Fibroblast of lung (primary cell): ENCODE results near the gene FHDC1. TPM values are rescaled to one million over a fixed set of nuclear protein-coding genes. Genes with fewer than 3 reads are reported as not detected.

Experiments
- DNase-seq, 2 donors: peaks; one replicate each; pipeline versions ENCODE4 v3.0.0 to v3.0.0-alpha.2; 2010; ENCODE audit warnings: low read depth in 2 of 2
- H2AFZ ChIP-seq: 2 replicates; pipeline ENCODE4 v1.5.1; 2012; ENCODE audit warnings: low read length, control low read depth, inconsistent platforms
- H3K27ac ChIP-seq: 2 replicates; pipeline ENCODE4 v1.5.1; 2011; ENCODE audit warnings: low read length, control low read depth; ENCODE audit not compliant: insufficient read depth
- H3K27me3 ChIP-seq: 2 replicates; pipeline ENCODE4 v1.5.1; 2011; ENCODE audit warnings: mild to moderate bottlenecking, low read length; ENCODE audit not compliant: control insufficient read depth, insufficient read depth
- H3K36me3 ChIP-seq: 2 replicates; pipeline ENCODE4 v1.5.1; 2011; ENCODE audit warnings: low read length; ENCODE audit not compliant: control insufficient read depth, insufficient read depth
- H3K4me1 ChIP-seq: 2 replicates; pipeline ENCODE4 v1.5.1; 2011; ENCODE audit warnings: low read length; ENCODE audit not compliant: control insufficient read depth, insufficient read depth; ENCODE audit errors: extremely low read depth
- H3K4me2 ChIP-seq: 2 replicates; pipeline ENCODE4 v1.5.1; 2011; ENCODE audit warnings: low read length, control low read depth; ENCODE audit not compliant: insufficient read depth; ENCODE audit errors: extremely low read depth
- H3K4me3 ChIP-seq, 4 experiments: fragments of 200-600 bp in 1 of 4; sonication (generic) in 1 of 4; replicated peaks in 1 of 4; 2 replicates each; pipeline ENCODE4 v1.5.1; 2011 to 2016; ENCODE audit warnings: low read length in 4 of 4, low read depth in 3 of 4, mild to moderate bottlenecking in 3 of 4, control low read depth in 2 of 4, inconsistent platforms in 1 of 4, mixed read lengths in 1 of 4; ENCODE audit not compliant: insufficient read depth in 1 of 4; ENCODE audit errors: control extremely low read depth in 1 of 4
- H3K79me2 ChIP-seq: 2 replicates; pipeline ENCODE4 v1.5.1; 2012; ENCODE audit warnings: mild to moderate bottlenecking, low read length, inconsistent platforms; ENCODE audit not compliant: control insufficient read depth, insufficient read depth
- H3K9ac ChIP-seq: 2 replicates; pipeline ENCODE4 v1.5.1; 2011; ENCODE audit warnings: mild to moderate bottlenecking, low read length, control low read depth; ENCODE audit not compliant: insufficient read depth
- H3K9me3 ChIP-seq: 2 replicates; pipeline ENCODE4 v1.5.1; 2012; ENCODE audit warnings: low read depth, low read length; ENCODE audit not compliant: control insufficient read depth, insufficient read depth
- H4K20me1 ChIP-seq: 2 replicates; pipeline ENCODE4 v1.5.1; 2011; ENCODE audit warnings: low read length; ENCODE audit not compliant: control insufficient read depth, insufficient read depth; ENCODE audit errors: extremely low read depth
- CTCF ChIP-seq, 2 donors: IDR thresholded peaks in 1 of 2; conservative IDR thresholded peaks in 1 of 2; 1 replicate in 1 of 2; 2 replicates in 1 of 2; pipeline ENCODE4 v1.5.1; 2011 to 2012; ENCODE audit warnings: low read length in 2 of 2, control low read depth in 1 of 2, inconsistent platforms in 1 of 2, low read depth in 1 of 2, mild to moderate bottlenecking in 1 of 2
- EZH2 ChIP-seq: IDR thresholded peaks from 2 replicates; pipeline ENCODE4 v1.5.1; 2012; ENCODE audit warnings: low read length, control low read depth, mild to moderate bottlenecking; ENCODE audit errors: missing control alignments
- polyA plus RNA-seq, 2 donors: library from polyadenylated mRNA; depleted of rRNA in 1 of 2; stranded (reverse) in 1 of 2; unstranded in 1 of 2; fragments of >200 nt; gene quantifications; 2 replicates each; pipeline ENCODE4 v1.2.1, GENCODE V29; 2011 to 2012; ENCODE audit warnings: missing spikeins in 1 of 2
- total RNA-seq: library from RNA; depleted of rRNA; stranded (reverse); fragments of >200 nt; gene quantifications from 2 replicates; pipeline ENCODE4 v1.2.1, GENCODE V29; 2014

FHDC1 gene
- total and polyA plus RNA-seq, 2 donors (not counting 1 experiment from before 2014, with no cell fraction given): 0.14 to 0.33 TPM

- Histone ChIP-seq H4K20me1 (no peaks in the 10 kb centered on the region), H3K9ac (no peak overlapping the region), H3K4me3 (no peak overlapping the region), H3K9me3 (no peaks in the 10 kb centered on the region), H3K27ac (no peak overlapping the region), H2AFZ (no peak overlapping the region), H3K27me3 (peaks cover 27% of the 10 kb centered on the region), H3K4me2 (no peak overlapping the region), H3K79me2 (no peaks in the 10 kb centered on the region), H3K36me3 (no peaks in the 10 kb centered on the region), H3K4me1 (no peaks in the 10 kb centered on the region)
- TF ChIP-seq EZH2 (no peak), CTCF (conservative IDR thresholded peaks at IDR 0.05 in 1 of 2, IDR thresholded peaks at IDR 0.05 in 1 of 2; ENCODE audit: low read depth in 1 of 2, low read length in 2 of 2) (no peak)
- DNase-seq: no peak
Observed at GRCh38 chr4:152935143-152935542, 980 bp upstream of the FHDC1 start.

GRCh38 chr4:152936446-152937335 is 568 bp downstream of the FHDC1 start:
- DNase-seq: peak in 1 of 2 donors; percentile 44
- TF ChIP-seq EZH2: no peak
- no peak for TF ChIP-seq CTCF (conservative IDR thresholded peaks at IDR 0.05 in 1 of 2, IDR thresholded peaks at IDR 0.05 in 1 of 2; ENCODE audit: low read depth in 1 of 2, low read length in 2 of 2)
- peak overlapping the region; percentile 92 for H3K4me2 ChIP-seq
- H3K9ac ChIP-seq: peak overlapping the region; percentile 6
- no peaks in the 10 kb centered on the region for H3K79me2 ChIP-seq
- no peaks in the 10 kb centered on the region for H3K4me1 ChIP-seq
- H3K9me3 ChIP-seq: no peaks in the 10 kb centered on the region
- no peaks in the 10 kb centered on the region for H3K36me3 ChIP-seq
- H3K27me3 ChIP-seq: peaks cover 29% of the 10 kb centered on the region
- peak overlapping the region; percentile 52 for H2AFZ ChIP-seq
- H3K4me3 ChIP-seq: peak overlapping the region; percentile 41 to 62 (median 56)
- H4K20me1 ChIP-seq: no peaks in the 10 kb centered on the region
- H3K27ac ChIP-seq: no peak overlapping the region

- H3K4me1 ChIP-seq: no peaks in the 10 kb centered on the region
- H3K27ac ChIP-seq: no peak overlapping the region
- no peaks in the 10 kb centered on the region for H3K9me3 ChIP-seq
- H3K4me3 ChIP-seq: peak overlapping the region; percentile 51 to 62 (median 56)
- H2AFZ ChIP-seq: peak overlapping the region; percentile 14
- no peaks in the 10 kb centered on the region for H3K36me3 ChIP-seq
- peak overlapping the region; percentile 10 for H3K9ac ChIP-seq
- H3K4me2 ChIP-seq: peak overlapping the region; percentile 92
- H3K27me3 ChIP-seq: peaks cover 29% of the 10 kb centered on the region
- DNase-seq: peak; percentile 33 to 48
- no peaks in the 10 kb centered on the region for H3K79me2 ChIP-seq
- H4K20me1 ChIP-seq: no peaks in the 10 kb centered on the region
- TF ChIP-seq EZH2 (peak; percentile 65), CTCF (conservative IDR thresholded peaks at IDR 0.05 in 1 of 2, IDR thresholded peaks at IDR 0.05 in 1 of 2; ENCODE audit: low read depth in 1 of 2, low read length in 2 of 2) (no peak)
Observed at GRCh38 chr4:152937336-152938236, 1.5 kb downstream of the FHDC1 start.
